Caki2 (cell line): ENCODE measurements around the gene UNC5C. TPM values are rescaled to one million over a fixed set of nuclear protein-coding genes. Genes with fewer than 3 reads are reported as not detected.

Experiments
- DNase-seq: peaks from one replicate; pipeline ENCODE4 v3.0.0-alpha.2; 2015; ENCODE audit warnings: low read depth
- in situ Hi-C: cut with HindIII; loops from 2 replicates; pipeline ENCODE4 v1.10.0; 2016; ENCODE audit warnings: low sequenced_read_pairs, low pct_unique_long_range_greater_than_20kb, mixed read lengths
- total RNA-seq: library from RNA; depleted of rRNA; stranded (reverse); fragments of >200 nt; shearing (Covaris generic); gene quantifications from 2 replicates; pipeline ENCODE4 v1.2.3, GENCODE V29; 2014; ENCODE audit warnings: low replicate concordance

The UNC5C gene
- total RNA-seq, 1 experiment from 2014 or later: not detected

DNA sequence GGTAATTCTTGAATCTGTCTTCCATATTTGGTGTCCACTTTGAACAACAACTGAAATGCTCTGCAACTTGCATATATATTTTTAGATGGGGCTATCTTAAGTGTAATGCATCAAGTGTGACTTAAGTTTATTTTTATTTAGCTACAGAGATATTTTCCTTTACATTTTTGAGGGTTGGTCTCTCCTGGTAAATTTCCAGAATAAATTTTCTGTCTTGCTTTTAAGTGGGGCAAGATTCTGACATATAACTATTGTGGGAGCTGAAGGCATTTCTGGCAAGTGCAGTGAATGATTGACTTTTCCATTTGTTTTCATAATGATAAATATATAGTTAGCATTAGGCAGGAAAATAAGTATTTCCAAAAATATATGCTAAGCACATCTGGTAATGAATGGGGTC, 18.8 kb downstream of the UNC5C start:
- in situ Hi-C loops: no loop called here
- DNase-seq: no peak

DNA sequence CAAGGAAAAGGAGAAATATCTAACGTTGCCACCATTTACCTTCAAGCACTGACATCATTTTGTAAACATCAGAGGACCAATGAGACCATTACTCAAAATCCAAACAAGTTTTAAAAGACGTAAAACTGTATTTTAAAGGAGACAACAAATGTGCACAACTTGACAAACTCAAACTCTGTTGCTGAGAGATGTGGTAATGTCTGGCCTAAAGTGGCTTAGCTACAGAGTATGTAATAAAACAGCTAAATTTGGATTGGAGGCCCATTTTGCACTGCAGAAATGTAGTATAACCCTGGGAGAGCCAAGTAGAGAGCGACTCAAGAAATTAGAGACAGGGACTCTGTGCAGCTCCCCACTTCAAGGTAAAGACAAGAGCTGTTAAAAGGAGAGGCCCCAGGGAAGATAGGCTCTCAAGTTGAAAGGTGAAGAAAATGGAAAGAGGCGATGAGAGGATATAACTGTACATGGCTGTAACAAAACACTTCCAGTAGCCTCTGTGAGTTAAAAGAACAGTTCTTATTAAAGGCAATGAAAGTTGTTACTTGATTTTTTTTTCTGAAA, 20.3 kb downstream of the UNC5C start:
- in situ Hi-C loops: no loop called here
- no peak for DNase-seq

DNA sequence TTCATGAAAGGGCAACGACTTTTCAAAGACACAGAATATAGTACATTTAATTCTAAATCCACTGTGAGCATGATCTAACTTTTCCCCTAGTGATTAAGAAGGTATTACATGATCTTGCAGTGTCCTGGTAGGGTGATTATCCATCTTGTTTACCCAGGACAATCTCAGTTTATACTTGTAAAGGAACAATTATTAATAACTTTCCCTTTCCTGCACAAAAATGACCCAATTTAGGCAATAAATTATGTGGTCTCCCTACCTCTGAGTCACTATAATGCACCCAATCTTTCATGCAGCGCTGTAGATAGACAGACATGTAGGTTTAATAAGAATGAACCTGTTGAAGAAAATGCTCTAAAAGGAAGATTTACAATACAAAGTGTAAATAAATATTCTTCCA, 22.7 kb downstream of the UNC5C start:
- no peak for DNase-seq
- in situ Hi-C loops: no loop called here

DNA sequence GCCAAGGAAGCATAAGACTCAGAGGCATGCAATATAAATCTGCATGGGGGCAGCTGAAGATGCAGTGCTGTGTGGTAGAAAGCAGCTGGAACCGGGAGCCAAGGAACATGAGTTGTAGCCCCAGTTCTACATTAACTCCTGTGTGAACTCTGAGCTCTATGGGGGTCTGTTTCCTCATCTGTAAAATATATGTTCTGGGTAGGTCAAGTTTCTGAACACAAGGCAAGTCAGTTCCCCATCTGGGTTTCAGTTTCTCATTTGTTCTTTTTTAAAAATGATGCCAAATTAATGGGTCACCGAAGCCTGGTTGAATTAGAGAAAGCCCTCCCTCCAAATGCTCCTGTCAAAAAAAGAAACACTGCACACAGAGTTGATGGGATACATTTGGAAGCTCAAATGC, 24.0 kb downstream of the UNC5C start:
- DNase-seq: no peak
- in situ Hi-C loops: no loop called here

DNA sequence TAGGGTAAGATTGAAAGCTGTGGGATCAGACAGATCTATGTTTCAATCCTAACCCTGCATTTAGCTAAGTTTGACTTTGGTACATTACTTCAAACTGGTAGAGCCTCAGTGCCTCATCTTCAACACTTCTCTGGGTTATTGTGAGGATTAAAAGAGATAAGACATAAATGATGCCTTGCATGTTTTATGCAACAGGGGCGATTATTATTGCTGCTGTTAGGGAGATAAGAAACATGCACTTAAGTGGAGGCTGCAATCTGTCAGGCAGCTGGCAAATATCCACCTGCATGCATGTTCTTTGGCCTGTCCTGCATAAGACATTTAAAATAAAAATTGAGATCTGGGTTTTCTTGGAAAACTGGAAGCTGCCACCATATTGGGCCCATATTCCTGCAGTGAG, 24.6 kb downstream of the UNC5C start:
- in situ Hi-C loops: no loop called here
- no peak for DNase-seq

DNA sequence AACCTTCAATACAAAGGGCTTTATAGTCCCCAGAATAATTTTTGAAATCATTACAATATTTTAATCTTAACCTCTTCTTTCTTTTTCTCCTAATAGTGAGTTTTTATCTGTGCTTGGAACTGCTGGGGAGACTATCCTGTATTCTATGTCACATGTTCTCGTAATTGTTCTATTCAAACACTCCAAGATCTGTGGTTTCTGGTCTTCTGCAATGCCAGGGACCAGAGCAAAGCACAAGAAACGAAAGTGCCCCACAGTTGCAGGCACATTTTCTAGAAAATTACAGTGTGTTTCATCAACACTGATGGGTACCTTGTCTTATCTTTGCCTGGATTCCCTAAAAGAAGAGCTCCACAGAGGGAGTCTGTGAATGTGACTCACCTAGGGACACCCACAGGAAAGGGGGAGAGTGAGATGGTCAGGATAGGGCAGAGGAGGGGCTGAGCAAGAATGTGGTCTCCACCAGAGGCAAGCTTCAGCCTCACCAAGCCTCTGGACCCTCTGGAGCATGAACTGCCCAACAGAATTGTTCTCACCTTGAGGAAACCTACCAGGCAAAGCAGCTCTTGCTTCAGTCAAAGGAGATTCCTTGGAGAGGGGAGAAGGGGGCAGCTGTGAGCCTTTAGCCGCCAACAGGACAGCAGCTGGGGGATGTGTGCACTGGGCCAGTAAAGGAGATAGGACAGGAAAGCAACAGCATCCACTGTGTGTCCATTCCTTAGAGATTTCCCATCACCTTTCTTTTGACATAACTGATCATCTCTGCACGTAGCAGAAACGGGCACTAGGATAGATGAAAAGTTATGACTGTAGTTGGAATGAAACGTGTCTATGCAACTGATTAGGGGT, 25.9 kb downstream of the UNC5C start:
- DNase-seq: no peak
- in situ Hi-C loops: no loop called here

DNA sequence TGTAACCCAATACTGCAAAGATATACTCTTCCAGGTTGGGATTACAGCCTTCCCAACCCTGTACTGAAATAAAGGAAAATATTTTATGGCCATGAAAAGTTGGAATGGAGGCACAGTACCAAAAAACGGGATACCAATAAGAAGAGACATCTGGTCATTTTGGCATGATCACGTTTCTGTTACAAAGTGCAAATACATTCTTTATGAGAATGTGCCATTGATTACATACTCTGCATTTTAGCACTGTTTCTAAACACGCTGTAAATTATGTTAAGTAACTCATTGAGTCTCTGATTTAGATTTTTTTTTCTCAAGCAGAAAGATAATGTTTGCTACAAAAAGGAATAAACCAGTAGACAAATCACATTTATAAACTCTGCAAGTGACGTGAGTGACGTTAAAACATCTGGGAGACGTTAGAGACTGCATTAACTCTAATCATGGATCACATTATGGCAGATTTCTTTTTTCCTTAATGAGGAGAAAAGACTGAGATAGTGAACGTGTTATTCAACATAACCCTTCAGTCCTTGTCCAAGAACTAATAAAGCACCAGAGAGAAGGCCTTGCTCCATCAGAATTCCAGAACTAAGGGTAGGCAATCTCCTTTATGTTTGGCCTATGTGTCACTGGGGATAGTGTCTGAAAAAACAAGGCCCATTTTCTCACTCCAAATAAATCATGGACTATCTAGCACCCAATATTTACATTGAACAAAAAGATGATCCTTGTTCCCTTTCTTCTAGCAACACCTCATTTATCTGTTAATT, 31.0 kb downstream of the UNC5C start:
- DNase-seq: no peak
- in situ Hi-C loops: no loop called here

DNA sequence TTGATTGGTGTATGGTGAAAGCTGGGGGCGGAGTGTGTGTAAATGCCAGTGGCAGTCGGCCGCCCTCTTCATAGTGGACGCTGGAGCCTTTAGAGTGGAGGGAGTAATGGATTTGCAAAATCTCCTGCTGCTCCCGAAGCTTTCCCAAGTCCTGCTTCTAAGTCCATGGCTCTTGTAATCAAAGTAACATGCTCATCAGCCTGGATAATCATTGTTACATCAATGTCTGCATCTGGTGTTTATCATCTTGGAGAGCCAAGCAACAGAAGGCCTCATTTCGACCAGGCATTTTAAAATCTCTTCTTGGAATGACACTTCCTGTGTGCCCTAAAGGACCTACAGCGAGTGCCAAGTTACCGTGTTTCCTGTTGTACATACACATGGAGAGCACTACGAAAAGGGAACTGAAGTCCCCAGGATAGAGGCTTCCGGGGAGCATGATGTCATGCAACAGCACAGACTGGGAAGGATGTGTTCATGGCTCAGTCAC, 32.2 kb downstream of the UNC5C start:
- in situ Hi-C loops: no loop called here
- no peak for DNase-seq

DNA sequence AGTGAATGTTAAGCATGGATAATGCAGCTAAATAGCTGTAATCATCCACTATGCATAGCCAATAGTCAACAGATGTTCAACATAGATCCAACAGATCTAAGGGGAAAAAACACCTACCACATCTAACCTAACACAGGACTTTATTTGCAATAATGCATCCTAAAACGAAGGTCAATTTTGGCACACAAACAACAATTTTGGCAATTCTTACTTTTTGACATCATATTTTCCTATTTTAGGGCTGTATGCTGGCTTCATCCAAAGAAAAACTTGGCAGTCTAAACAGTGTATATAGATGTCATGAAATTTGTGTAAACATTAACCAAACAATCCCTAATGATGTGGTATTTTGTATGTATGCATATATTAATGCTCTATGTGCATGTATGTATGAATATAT, 33.2 kb downstream of the UNC5C start:
- no peak for DNase-seq
- in situ Hi-C loops: no loop called here

DNA sequence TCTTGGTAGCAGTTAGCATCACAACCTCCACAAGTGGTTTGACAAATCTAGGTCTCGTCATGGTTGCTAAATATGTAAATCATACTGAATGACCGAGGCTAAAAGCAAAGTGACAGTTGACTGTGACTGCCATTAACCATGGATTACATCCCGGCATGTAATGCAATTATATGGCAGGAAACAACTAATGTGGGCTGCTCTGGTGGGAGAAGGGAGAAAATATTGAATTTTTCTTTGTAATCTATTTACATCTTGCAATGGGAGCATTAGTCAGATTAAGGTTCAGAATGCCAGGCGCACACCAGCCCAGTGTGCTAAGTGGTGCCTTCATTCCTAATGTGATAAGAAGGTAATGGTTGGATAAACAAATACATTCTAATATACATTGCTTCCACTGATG, 35.8 kb downstream of the UNC5C start:
- no peak for DNase-seq
- in situ Hi-C loops: no loop called here

DNA sequence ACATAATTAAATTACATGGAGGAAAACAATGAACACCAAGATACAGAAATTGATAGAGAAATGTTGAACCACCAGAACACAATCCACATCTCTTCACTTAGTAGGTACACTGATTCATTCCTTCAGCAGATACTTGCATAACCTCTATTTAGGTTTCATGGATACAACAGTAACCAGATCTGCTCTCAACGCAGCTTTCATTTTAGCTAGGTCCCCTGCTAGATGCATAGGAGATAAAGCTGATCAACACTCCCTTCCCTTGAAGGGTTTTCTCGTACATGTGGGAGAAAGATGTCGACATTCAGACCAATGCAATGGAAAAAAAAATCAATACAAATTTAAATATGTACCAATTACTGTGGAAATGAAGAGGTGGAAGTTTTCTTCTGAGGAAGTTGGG, 37.3 kb downstream of the UNC5C start:
- in situ Hi-C loops: no loop called here
- no peak for DNase-seq

DNA sequence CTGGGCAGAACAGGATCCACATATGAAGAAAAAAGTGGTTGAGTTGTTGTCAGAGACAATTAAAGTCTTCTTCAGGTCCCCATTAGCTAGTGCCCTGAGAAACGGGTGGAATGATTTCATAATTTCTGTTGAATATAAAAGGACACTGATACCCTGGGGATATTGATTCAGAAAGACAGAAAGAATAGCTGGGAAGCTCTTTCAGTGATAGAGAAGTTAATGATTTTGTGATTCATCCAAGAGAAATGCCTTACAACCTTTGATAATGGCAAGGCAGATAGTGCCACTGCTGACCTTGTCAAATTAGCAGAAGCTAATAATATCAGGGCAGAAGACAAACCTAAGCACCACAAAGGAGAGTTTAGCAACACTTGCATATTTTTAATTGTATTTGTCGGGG, 37.9 kb downstream of the UNC5C start:
- in situ Hi-C loops: no loop called here
- no peak for DNase-seq

DNA sequence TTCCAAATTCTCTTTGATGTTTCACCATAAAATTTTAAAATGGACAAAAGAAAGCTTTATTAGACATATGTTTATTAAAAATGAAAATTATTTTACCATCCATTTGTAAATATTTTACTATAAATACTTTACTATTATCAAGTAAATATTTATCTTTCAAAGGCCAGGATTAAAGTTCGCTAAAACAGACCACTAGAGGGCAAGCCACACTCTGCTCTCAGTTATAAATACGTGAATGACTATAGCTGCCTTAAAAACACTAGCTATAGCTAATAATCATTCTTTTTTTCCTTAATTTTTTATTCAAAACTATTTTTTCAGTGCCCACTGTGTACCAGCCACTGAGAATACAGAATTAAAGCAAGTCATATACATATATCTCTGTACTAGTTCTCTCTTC, 38.6 kb downstream of the UNC5C start:
- DNase-seq: peak; percentile 3
- in situ Hi-C loops: no loop called here

DNA sequence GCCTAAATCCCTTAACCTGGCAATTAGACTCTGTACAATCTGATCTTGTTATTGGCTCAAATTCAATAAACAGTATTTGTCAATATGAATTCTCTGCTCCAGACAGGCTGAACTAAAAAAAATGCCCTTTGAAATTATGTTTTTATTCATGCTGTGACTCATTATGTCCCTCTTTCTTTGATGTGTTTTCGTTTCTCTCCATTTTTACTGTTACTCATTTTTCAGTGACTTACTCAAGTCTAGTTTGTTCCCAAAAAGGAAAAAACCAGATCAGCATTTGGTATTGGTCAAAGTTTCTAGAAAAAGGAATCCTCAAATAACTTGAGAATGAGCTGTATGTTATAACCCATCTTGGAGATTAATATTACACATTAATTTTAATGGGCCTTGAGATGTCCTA, 40.4 kb downstream of the UNC5C start:
- in situ Hi-C loops: no loop called here
- DNase-seq: no peak

DNA sequence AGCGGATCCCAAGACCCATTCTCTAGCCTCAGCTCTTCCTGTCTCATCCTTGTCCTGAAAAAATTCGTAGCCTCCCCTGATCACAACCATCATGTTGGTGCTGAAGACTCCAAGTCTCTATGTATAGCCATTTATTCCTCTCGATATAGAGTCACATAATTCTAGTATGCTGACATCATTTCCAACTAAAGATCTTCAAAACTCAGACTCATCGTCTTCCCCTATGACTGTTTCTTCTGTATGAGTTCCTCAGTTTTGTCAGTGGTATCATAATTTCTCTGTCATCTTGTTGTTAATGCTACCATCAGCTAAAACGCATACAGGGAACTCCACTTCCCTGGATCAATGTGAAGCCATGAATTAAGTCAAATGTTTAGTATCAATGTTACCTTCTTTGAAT, 41.2 kb downstream of the UNC5C start:
- no peak for DNase-seq
- in situ Hi-C loops: no loop called here

DNA sequence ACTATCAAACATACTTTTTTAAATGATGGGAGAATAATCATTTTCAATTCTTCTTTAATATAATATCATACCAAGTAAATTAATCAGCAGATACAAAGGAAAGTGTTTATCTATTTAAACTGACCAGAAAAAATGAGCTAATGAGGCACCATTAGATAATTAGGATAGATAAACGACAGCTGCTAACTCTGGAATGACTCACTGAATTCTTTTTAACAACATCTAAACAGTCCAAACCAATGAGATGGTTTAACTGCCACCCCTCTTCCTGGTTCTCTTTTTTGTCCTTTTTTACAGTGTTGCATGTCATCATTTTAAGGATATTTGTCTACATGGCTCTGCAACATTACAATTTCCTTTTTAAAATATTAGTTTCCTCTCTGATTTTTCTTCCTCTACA, 41.6 kb downstream of the UNC5C start:
- in situ Hi-C loops: no loop called here

DNA sequence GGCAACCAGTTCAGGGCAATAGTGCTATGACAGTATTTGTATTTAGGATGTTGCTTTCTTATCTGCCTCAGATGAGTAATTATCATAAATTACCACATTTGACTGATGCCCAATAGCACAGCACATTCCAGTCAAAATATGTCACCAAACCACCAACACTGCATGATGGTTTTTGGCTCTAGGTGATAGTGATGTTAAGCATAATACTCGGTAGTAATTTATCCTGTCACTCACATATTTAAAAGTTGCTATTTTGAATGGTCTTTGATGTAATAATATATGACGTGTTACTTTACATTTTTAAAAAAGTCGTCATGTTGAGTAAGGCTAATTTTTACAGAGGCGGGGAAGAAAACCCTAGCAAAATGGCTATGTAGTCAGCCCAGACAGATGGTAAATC, 42.5 kb downstream of the UNC5C start:
- in situ Hi-C loops: no loop called here
- DNase-seq: peak; percentile 67

More for the DNA sequence above, 41.6 kb downstream of the UNC5C start:
- DNase-seq: peak; percentile 11

DNA sequence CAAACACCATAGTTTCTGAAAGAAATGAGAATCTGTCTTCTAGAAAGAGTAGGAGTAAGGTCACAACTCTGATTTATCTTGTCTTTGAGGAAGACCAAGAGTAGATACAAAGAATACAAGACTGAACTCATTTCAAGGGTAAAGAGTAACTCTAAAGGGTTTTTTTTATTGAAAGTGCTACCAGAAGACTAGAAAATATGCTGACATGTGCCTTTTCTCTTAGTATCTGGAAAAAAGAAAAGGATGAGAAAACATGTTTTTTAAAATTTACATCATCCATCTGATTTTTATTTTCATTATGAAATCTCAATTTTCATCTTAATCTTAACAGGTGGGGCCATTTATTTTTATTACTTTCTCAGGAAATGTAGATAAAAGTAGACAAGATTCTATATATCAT, 43.0 kb downstream of the UNC5C start:
- DNase-seq: peak; percentile 3
- in situ Hi-C loops: no loop called here

DNA sequence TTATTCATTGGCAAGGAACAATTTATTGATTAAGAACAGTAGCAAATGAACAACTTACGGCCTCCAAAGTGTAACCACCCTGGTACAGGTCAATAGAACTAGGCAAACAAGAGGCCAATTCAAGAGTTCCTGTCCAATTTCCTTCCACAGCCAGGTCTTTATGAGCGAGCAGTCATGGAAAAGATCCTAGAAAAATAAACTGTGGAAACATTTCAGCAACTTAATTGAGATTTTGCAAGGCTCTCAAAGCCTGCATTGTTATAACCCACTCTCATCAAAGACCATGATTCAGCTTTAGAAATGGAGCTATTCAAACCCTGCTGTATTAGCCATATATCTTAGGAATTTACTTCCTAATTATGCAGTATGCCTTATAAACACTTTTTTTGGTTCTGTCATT, 43.6 kb downstream of the UNC5C start:
- peak; percentile 47 for DNase-seq
- in situ Hi-C loops: no loop called here
